Fibroblast of the aortic adventitia (primary cell): ENCODE data around the gene RORB. TPM values are rescaled to one million over a fixed set of nuclear protein-coding genes. Genes with fewer than 3 reads are reported as not detected.
A peak's percentile ranks its signal among the peaks of the same experiment; 100 is the strongest.

Source experiments
- DNase-seq: peaks from one replicate; pipeline ENCODE4 v3.0.0-alpha.2; 2010; ENCODE audit warnings: low read depth
- H3K4me3 ChIP-seq: 2 replicates; pipeline ENCODE4 v1.5.1; 2011; ENCODE audit warnings: low read depth, mild to moderate bottlenecking, control low read depth, low read length, moderate library complexity
- total RNA-seq: library from RNA; depleted of rRNA; stranded (reverse); fragments of >200 nt; gene quantifications from 2 replicates; pipeline ENCODE4 v1.2.3, GENCODE V29; 2012; ENCODE audit warnings: low replicate concordance
- TF ChIP-seq, protein P1 (sequence below): IDR thresholded peaks from 2 replicates; pipeline ENCODE4 v1.5.1; 2011; ENCODE audit warnings: mild to moderate bottlenecking, low read length, control low read depth, inconsistent platforms; ENCODE audit not compliant: insufficient read depth

RORB gene
- total RNA-seq, 1 donor = 22.0 TPM

DNA sequence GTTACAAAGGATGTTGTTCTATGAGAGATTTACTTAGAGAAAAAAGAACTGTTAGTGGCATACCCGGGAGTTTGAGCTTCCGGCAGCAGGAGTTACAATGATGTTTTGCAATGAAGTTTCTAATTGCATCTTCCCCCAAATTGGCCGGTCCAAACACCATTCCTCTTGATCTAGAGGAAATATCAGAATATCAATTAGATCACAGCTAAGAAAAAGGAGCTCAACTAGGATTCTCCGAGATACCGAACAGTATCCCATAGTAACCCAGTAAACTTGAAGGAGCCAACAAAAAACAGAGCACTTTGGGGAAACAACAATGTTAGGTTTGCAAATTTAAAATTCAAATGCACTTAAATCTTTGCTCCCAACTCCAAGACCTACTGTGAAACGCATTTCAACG lies 231.0 kb downstream of the RORB start:
- TF ChIP-seq, protein P1, sequence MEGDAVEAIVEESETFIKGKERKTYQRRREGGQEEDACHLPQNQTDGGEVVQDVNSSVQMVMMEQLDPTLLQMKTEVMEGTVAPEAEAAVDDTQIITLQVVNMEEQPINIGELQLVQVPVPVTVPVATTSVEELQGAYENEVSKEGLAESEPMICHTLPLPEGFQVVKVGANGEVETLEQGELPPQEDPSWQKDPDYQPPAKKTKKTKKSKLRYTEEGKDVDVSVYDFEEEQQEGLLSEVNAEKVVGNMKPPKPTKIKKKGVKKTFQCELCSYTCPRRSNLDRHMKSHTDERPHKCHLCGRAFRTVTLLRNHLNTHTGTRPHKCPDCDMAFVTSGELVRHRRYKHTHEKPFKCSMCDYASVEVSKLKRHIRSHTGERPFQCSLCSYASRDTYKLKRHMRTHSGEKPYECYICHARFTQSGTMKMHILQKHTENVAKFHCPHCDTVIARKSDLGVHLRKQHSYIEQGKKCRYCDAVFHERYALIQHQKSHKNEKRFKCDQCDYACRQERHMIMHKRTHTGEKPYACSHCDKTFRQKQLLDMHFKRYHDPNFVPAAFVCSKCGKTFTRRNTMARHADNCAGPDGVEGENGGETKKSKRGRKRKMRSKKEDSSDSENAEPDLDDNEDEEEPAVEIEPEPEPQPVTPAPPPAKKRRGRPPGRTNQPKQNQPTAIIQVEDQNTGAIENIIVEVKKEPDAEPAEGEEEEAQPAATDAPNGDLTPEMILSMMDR = no peak
- DNase-seq = no peak
- no peak overlapping the region for H3K4me3 ChIP-seq

DNA sequence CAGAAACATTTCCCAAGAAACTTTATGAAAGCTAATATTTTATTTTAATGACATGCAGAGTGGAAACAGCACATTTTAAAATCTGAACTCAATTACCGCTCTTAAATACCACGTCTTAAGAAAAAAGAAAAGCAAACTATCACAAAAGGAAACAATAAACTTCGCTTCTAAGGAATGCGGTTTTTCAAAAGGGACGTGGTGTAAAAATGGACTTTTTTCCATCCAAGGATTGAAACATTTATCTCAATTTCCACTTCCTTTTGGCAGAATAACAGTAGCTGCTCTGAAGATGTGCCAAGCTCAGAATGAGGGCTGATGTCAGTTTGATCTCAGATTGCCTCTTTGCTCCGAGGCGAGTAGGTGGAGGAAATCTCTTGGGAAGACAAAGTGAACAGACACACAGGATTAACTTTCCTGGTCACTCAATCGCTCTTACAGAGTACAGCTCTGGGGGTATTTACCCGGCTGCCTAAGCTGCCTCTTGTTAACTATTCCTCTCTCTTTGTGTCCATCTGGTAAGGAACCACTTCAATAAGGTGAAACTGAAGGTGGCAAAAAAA lies 232.1 kb downstream of the RORB start:
- TF ChIP-seq, protein P1 = no peak
- DNase-seq = peak; percentile 4
- H3K4me3 ChIP-seq = no peak overlapping the region

DNA sequence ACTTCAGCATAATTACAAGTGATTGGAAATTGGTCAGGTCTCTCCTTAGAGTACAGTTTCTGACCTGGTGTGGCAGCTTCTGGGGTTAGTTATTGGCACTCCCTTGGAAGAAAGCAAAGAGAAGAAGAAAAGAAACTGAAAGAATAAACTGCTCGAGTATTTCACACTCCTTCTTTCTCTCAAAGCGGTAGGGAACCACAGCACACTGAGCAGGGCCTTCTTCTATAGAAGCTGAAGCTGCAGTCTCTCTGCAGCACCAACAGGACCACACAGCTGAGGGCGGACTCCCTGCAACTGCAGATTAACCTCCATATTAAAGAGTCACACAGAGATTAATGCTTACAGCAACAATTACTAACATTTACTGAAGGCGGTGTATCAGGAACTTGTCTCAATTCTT lies 238.6 kb downstream of the RORB start:
- no peak for DNase-seq
- no peak overlapping the region for H3K4me3 ChIP-seq
- TF ChIP-seq, protein P1 = no peak

DNA sequence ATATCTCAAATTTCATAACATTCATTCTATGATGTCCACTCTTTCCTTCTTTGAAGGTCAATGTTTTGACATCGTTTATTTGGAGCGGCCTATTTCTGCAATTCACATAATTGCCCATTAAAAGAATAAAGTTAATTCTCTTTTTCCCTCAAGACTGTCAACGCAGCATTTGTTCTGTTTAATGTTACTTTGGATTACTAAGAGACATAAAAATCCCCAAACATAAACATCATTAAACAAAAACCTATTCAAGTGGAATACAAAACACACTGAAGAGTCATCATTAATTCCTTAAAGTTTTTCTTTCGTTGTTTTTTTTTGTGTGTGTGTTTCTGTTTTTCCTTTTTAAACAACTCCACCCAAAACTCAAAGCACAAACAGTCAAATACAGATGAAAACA lies 239.5 kb downstream of the RORB start:
- DNase-seq = no peak
- H3K4me3 ChIP-seq = no peak overlapping the region
- TF ChIP-seq, protein P1 = no peak

DNA sequence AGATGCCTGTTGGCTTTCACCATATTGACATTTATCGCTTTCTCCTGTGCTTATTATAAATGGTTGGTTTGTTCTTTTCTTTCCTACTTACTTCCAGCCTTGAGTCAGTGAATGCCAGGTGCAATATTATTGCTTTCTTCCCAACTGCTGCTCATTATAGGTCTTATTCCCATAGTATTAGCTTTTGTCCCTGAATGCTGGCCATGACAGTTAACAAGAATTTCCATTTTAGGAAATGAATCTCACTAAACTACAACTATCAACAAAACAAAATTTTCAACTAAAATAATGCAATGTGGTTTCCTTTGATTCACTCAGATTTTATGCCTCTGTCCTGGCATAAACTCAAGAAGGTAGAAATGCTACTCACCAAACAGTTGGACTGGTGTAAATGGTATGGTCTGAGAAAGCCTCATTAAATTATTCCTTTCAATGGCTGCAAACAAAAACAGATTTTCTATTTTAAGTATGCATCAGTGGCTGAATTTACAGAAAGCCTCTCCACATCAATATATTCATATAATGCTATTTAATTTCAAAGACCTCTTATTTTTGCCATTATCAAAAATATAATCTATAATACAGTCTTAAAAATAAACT lies 245.2 kb downstream of the RORB start:
- no peak for DNase-seq
- TF ChIP-seq, protein P1 = no peak
- H3K4me3 ChIP-seq = no peak overlapping the region
